IMR-90 (cell line): ENCODE measurements around the gene PCDHB10. TPM values are rescaled to one million over a fixed set of nuclear protein-coding genes. Genes with fewer than 3 reads are reported as not detected.
"Not testable (repeated sequence)": the region's sequence is repeated elsewhere in the genome, so short reads cannot be mapped to it uniquely, and the experiment has no call there.

ENCODE experiments used
- ATAC-seq: fragments of 200-7000 bp; cut with Tn5 transposase; 2 replicates; pipeline ENCODE4 v1.9.1; 2020; ENCODE audit warnings: low read depth, mild to moderate bottlenecking, moderate library complexity
- BruUV-seq: library from RNA; stranded (reverse); fragments of 400-500 nt; replicated peaks from 2 replicates; lab custom pipeline; 2021; lab: Mats Ljungman, UMichigan
- CTCF ChIA-PET: fragments of 300-600 bp; formaldehyde crosslinking; extraction: SDS; loops from one replicate; lab custom pipeline; 2021; ENCODE audit warnings: antibody characterized with exemption; lab: Yijun Ruan, JAX
- POLR2A ChIA-PET: fragments of 300-600 bp; sonication (Branson Sonifier 250); formaldehyde crosslinking; loops from one replicate; lab custom pipeline; 2022; ENCODE audit warnings: antibody characterized with exemption; ENCODE audit not compliant: unreplicated experiment; lab: Charles Lee
- DNase-seq: peaks from one replicate; pipeline ENCODE4 v3.0.0; 2013
- H2AFZ ChIP-seq: replicated peaks from 2 replicates; pipeline ENCODE3; 2013; ENCODE audit warnings: low read length, mild to moderate bottlenecking; ENCODE audit not compliant: poor library complexity
- H2AK5ac ChIP-seq: 2 replicates; pipeline ENCODE4 v1.6.1; 2013; ENCODE audit warnings: low read depth, low read length, inconsistent platforms
- H2AK9ac ChIP-seq: replicated peaks from 2 replicates; pipeline ENCODE3; 2013; ENCODE audit warnings: mild to moderate bottlenecking, low read depth, low read length, moderate library complexity; ENCODE audit not compliant: poor library complexity
- H2BK120ac ChIP-seq: 2 replicates; pipeline ENCODE4 v1.6.1; 2013; ENCODE audit warnings: low read depth, low read length, inconsistent platforms
- H2BK15ac ChIP-seq: 3 replicates; pipeline ENCODE4 v1.6.1; 2013; ENCODE audit warnings: low read depth, low read length, inconsistent platforms
- H2BK20ac ChIP-seq: 2 replicates; pipeline ENCODE4 v1.6.1; 2013; ENCODE audit warnings: low read depth, mild to moderate bottlenecking, inconsistent platforms, low read length, moderate library complexity
- H2BK5ac ChIP-seq: 2 replicates; pipeline ENCODE4 v1.6.1; 2013; ENCODE audit warnings: mild to moderate bottlenecking, low read depth, low read length, inconsistent platforms; ENCODE audit not compliant: poor library complexity, severe bottlenecking
- H3K14ac ChIP-seq: replicated peaks from 2 replicates; pipeline ENCODE4 v1.6.1; 2013; ENCODE audit warnings: low read depth, low read length, inconsistent platforms
- H3K18ac ChIP-seq: 2 replicates; pipeline ENCODE4 v1.6.1; 2013; ENCODE audit warnings: low read depth, low read length, control low read depth
- H3K23ac ChIP-seq: 2 replicates; pipeline ENCODE4 v1.6.1; 2013; ENCODE audit warnings: low read depth, low read length, inconsistent platforms
- H3K27ac ChIP-seq: 2 replicates; pipeline ENCODE4 v1.5.1; 2013; ENCODE audit warnings: mild to moderate bottlenecking, control low read depth, low read length; ENCODE audit not compliant: insufficient read depth
- H3K27me3 ChIP-seq: 2 replicates; pipeline ENCODE4 v1.6.1; 2013; ENCODE audit warnings: low read length; ENCODE audit not compliant: control insufficient read depth, insufficient read depth
- H3K36me3 ChIP-seq: 2 replicates; pipeline ENCODE4 v1.6.1; 2013; ENCODE audit warnings: low read length, mixed read lengths; ENCODE audit not compliant: control insufficient read depth, insufficient read depth
- H3K4ac ChIP-seq: 2 replicates; pipeline ENCODE4 v1.6.1; 2013; ENCODE audit warnings: low read depth, low read length, inconsistent platforms
- H3K4me1 ChIP-seq: 2 replicates; pipeline ENCODE4 v1.6.1; 2013; ENCODE audit warnings: low read length, mixed read lengths; ENCODE audit not compliant: control insufficient read depth, insufficient read depth
- H3K4me2 ChIP-seq: 2 replicates; pipeline ENCODE4 v1.6.1; 2013; ENCODE audit warnings: low read depth, mild to moderate bottlenecking, control low read depth, low read length, moderate library complexity
- H3K4me3 ChIP-seq: 2 replicates; pipeline ENCODE4 v1.5.1; 2013; ENCODE audit warnings: low read depth, mild to moderate bottlenecking, control low read depth, low read length, moderate library complexity; ENCODE audit not compliant: insufficient read depth
- H3K56ac ChIP-seq: 2 replicates; pipeline ENCODE4 v1.6.1; 2013; ENCODE audit warnings: low read length, inconsistent platforms; ENCODE audit not compliant: insufficient read depth; ENCODE audit errors: extremely low read depth
- H3K79me1 ChIP-seq, 2 experiments: 2 replicates each; pipeline ENCODE4 v1.6.1; 2013; ENCODE audit warnings: low read length in 2 of 2, inconsistent platforms in 1 of 2, low read depth in 1 of 2
- H3K9ac ChIP-seq: 2 replicates; pipeline ENCODE4 v1.6.1; 2013; ENCODE audit warnings: low read depth, low read length, control low read depth
- H3K9me1 ChIP-seq: 2 replicates; pipeline ENCODE4 v1.6.1; 2013; ENCODE audit warnings: low read length, inconsistent platforms; ENCODE audit not compliant: insufficient read depth
- H3K9me3 ChIP-seq: 2 replicates; pipeline ENCODE4 v1.6.1; 2013; ENCODE audit warnings: low read length; ENCODE audit not compliant: control insufficient read depth, insufficient read depth
- H4K20me1 ChIP-seq: 2 replicates; pipeline ENCODE4 v1.6.1; 2013; ENCODE audit warnings: low read length, inconsistent platforms; ENCODE audit not compliant: insufficient read depth
- H4K5ac ChIP-seq: 2 replicates; pipeline ENCODE4 v1.6.1; 2013; ENCODE audit warnings: mild to moderate bottlenecking, low read depth, low read length, control low read depth
- H4K8ac ChIP-seq, 2 experiments: 2 replicates each; pipeline ENCODE4 v1.6.1; 2013; ENCODE audit warnings: low read depth in 2 of 2, low read length in 2 of 2, control low read depth in 1 of 2, inconsistent platforms in 1 of 2
- H4K91ac ChIP-seq: 2 replicates; pipeline ENCODE4 v1.6.1; 2013; ENCODE audit warnings: low read depth, low read length, inconsistent platforms; ENCODE audit not compliant: insufficient read depth
- WGBS, 2 experiments: methylation state at CpG; one replicate each; pipeline versions ENCODE4 v1.1.5 to v1.1.7; 2013; ENCODE audit warnings: missing lambda C conversion rate in 2 of 2; ENCODE audit not compliant: insufficient read length in 1 of 2; ENCODE audit errors: extremely low coverage in 2 of 2; 5-methylcytosine and 5-hydroxymethylcytosine counted together
- dilution Hi-C: fragments of 300-500 bp; cut with HindIII; formaldehyde crosslinking; loops from one replicate; pipeline ENCODE4 v1.14.3; 2018; ENCODE audit warnings: low sequenced_read_pairs; ENCODE audit not compliant: unreplicated experiment
- in situ Hi-C: fragments of 300-500 bp; cut with MboI; formaldehyde crosslinking; loops from 3 replicates; pipeline ENCODE4 v1.14.3; 2019; ENCODE audit warnings: low sequenced_read_pairs, inconsistent platforms, mixed read lengths
- intact Hi-C: fragments of 100-400 bp; cut with micrococcal nuclease; formaldehyde crosslinking; loops from 2 replicates; pipeline ENCODE4 v1.10.0; 2022
- polyA plus RNA-seq, 3 experiments: library from polyadenylated mRNA; depleted of rRNA; stranded (reverse); fragments of >200 nt; gene quantifications; 2 replicates each; pipeline ENCODE4 v1.2.3, GENCODE V29; 2012; ENCODE audit warnings: low replicate concordance in 1 of 3
- total RNA-seq: library from RNA; depleted of rRNA; stranded (reverse); fragments of >200 nt; gene quantifications from 2 replicates; pipeline ENCODE4 v1.2.3, GENCODE V29; 2012

Gene PCDHB10
- total and polyA plus RNA-seq, 2 of the 4 experiments (the other 2 are of a cell fraction), result 0.18 to 0.22 TPM

DNA sequence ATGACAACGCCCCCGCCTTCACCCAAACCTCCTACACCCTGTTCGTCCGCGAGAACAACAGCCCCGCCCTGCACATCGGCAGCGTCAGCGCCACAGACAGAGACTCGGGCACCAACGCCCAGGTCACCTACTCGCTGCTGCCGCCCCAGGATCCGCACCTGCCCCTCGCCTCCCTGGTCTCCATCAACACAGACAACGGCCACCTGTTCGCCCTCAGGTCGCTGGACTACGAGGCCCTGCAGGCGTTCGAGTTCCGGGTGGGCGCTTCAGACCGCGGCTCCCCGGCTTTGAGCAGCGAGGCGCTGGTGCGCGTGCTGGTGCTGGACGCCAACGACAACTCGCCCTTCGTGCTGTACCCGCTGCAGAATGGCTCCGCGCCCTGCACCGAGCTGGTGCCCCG, 12.8 kb upstream of the PCDHB10 start:
- H2BK120ac ChIP-seq, H4K91ac ChIP-seq: not testable (repeated sequence)

GRCh38 chr5:141179876-141180275, 12.3 kb upstream of the PCDHB10 start:
- H3K36me3 ChIP-seq, H3K79me1 ChIP-seq, ATAC-seq, H3K4ac ChIP-seq, BruUV-seq, intact Hi-C loops, DNase-seq, dilution Hi-C loops, H4K20me1 ChIP-seq, CTCF ChIA-PET, H4K91ac ChIP-seq, H3K9me1 ChIP-seq, H2BK5ac ChIP-seq, H2BK20ac ChIP-seq, POLR2A ChIA-PET, H4K8ac ChIP-seq, H3K4me3 ChIP-seq, H3K27ac ChIP-seq, H3K23ac ChIP-seq, H3K4me2 ChIP-seq, H3K27me3 ChIP-seq, in situ Hi-C loops, H2AK5ac ChIP-seq, H3K14ac ChIP-seq, H2AFZ ChIP-seq, H2AK9ac ChIP-seq, H4K5ac ChIP-seq, H3K18ac ChIP-seq, H3K9ac ChIP-seq, H2BK120ac ChIP-seq, H3K4me1 ChIP-seq, H2BK15ac ChIP-seq, H3K56ac ChIP-seq: not testable (repeated sequence)
- H3K9me3 ChIP-seq, result peaks cover 23% of the 10 kb centered on the region; the same call in 1 of the 2 replicates
- WGBS, 2 experiments, result no CpG with 5 or more reads among the region's 32 CpGs

More for the DNA sequence above, 12.8 kb upstream of the PCDHB10 start:
- H3K18ac ChIP-seq, H3K9me1 ChIP-seq, H3K56ac ChIP-seq, H4K8ac ChIP-seq, H3K4ac ChIP-seq, H3K4me2 ChIP-seq, H3K14ac ChIP-seq, intact Hi-C loops, H2BK15ac ChIP-seq, ATAC-seq, H3K27me3 ChIP-seq, in situ Hi-C loops, dilution Hi-C loops, H2AK5ac ChIP-seq, H2BK20ac ChIP-seq, BruUV-seq, H3K27ac ChIP-seq, H3K36me3 ChIP-seq, H3K4me3 ChIP-seq, POLR2A ChIA-PET, H3K79me1 ChIP-seq, CTCF ChIA-PET, DNase-seq, H4K20me1 ChIP-seq, H3K23ac ChIP-seq, H2AFZ ChIP-seq, H3K4me1 ChIP-seq, H4K5ac ChIP-seq, H2AK9ac ChIP-seq, H3K9ac ChIP-seq, H2BK5ac ChIP-seq: not testable (repeated sequence)
- WGBS, 2 experiments, result 40% methylated on average over 1 of the region's 39 CpGs; no CpG with 5 or more reads in 1 of the 2 experiments
- H3K9me3 ChIP-seq, result peaks cover 20% of the 10 kb centered on the region; the same call in 1 of the 2 replicates
